T-cell (primary cell): Measurements from ENCODE around the gene YPEL3. TPM values are rescaled to one million over a fixed set of nuclear protein-coding genes. Genes with fewer than 3 reads are reported as not detected.
A peak's percentile ranks its signal among the peaks of the same experiment; 100 is the strongest.

Experiments
- ATAC-seq, 4 experiments: fragments of 200-7000 bp in 3 of 4; fragments of 150-1000 bp in 1 of 4; cut with Tn5 transposase; replicated peaks in 1 of 4; 1 replicate in 3 of 4; 2 replicates in 1 of 4; pipeline ENCODE4 v1.10.0; 2021; ENCODE audit warnings: moderate library complexity in 3 of 4, mild to moderate bottlenecking in 2 of 4, moderate number of reproducible peaks in 1 of 4
- CTCF ChIA-PET, 2 donors: fragments of 300-600 bp; sonication (Branson Sonifier 250); formaldehyde crosslinking; loops; one replicate each; lab custom pipeline; 2022; ENCODE audit warnings: antibody characterized with exemption in 2 of 2; lab: Charles Lee
- POLR2A ChIA-PET, 2 donors: fragments of 300-600 bp; sonication (Branson Sonifier 250); formaldehyde crosslinking; loops; one replicate each; lab custom pipeline; 2022; ENCODE audit warnings: antibody characterized with exemption in 2 of 2; lab: Charles Lee
- DNase-seq, 35 experiments: peaks; one replicate each; pipeline versions ENCODE4 v3.0.0 to v3.0.0-alpha.2; 2013 to 2023
- H3K27ac ChIP-seq: one replicate; pipeline ENCODE4 v1.5.1; 2013; ENCODE audit warnings: low read length
- H3K27me3 ChIP-seq, 2 experiments: replicated peaks in 1 of 2; 1 replicate in 1 of 2; 2 replicates in 1 of 2; pipeline versions ENCODE4 v1.6.1 to v1.7.0; 2013; ENCODE audit warnings: low read length in 1 of 2, mixed read lengths in 1 of 2; ENCODE audit not compliant: control insufficient read depth in 2 of 2, insufficient read depth in 2 of 2; ENCODE audit errors: extremely low read depth in 1 of 2
- H3K36me3 ChIP-seq, 2 donors: 1 replicate in 1 of 2; 2 replicates in 1 of 2; pipeline versions ENCODE4 v1.6.1 to v1.7.0; 2013; ENCODE audit warnings: low read length in 1 of 2; ENCODE audit not compliant: control insufficient read depth in 2 of 2, insufficient read depth in 1 of 2; ENCODE audit errors: extremely low read depth in 1 of 2
- H3K4me1 ChIP-seq, 2 experiments: 1 replicate in 1 of 2; 2 replicates in 1 of 2; pipeline versions ENCODE4 v1.6.1 to v1.7.0; 2013; ENCODE audit warnings: low read length in 2 of 2, mixed read lengths in 1 of 2; ENCODE audit not compliant: insufficient read depth in 2 of 2, control insufficient read depth in 1 of 2; ENCODE audit errors: extremely low read depth in 1 of 2
- H3K4me3 ChIP-seq, 2 donors: 1 replicate in 1 of 2; 2 replicates in 1 of 2; pipeline versions ENCODE4 v1.5.1 to v1.7.0; 2013; ENCODE audit warnings: mild to moderate bottlenecking in 2 of 2, low read length in 1 of 2, moderate library complexity in 1 of 2; ENCODE audit not compliant: control insufficient read depth in 1 of 2; ENCODE audit errors: extremely low read depth in 1 of 2
- H3K9me3 ChIP-seq: 2 replicates; pipeline ENCODE4 v1.7.0; 2013
- H3K27ac Mint-ChIP-seq, 2 donors: one replicate each; pipeline ENCODE4 v1.8.0; 2020 to 2021; ENCODE audit warnings: mild to moderate bottlenecking in 2 of 2, mixed read lengths in 2 of 2
- H3K27me3 Mint-ChIP-seq, 2 donors: one replicate each; pipeline ENCODE4 v1.8.0; 2021 to 2022; ENCODE audit warnings: mixed read lengths in 2 of 2
- H3K36me3 Mint-ChIP-seq: one replicate; pipeline ENCODE4 v1.8.0; 2021; ENCODE audit warnings: mixed read lengths
- H3K4me1 Mint-ChIP-seq, 3 donors: one replicate each; pipeline ENCODE4 v1.8.0; 2020 to 2022; ENCODE audit warnings: mixed read lengths in 3 of 3, mild to moderate bottlenecking in 1 of 3
- H3K4me3 Mint-ChIP-seq, 3 donors: one replicate each; pipeline ENCODE4 v1.8.0; 2020 to 2022; ENCODE audit warnings: mild to moderate bottlenecking in 3 of 3, mixed read lengths in 3 of 3, moderate library complexity in 3 of 3
- H3K9me3 Mint-ChIP-seq, 3 donors: one replicate each; pipeline ENCODE4 v1.8.0; 2020 to 2022; ENCODE audit warnings: mixed read lengths in 3 of 3
- WGBS: methylation state at CpG from one replicate; pipeline ENCODE4 v1.1.5; 2013; ENCODE audit warnings: missing lambda C conversion rate; ENCODE audit not compliant: insufficient coverage; 5-methylcytosine and 5-hydroxymethylcytosine counted together
- total RNA-seq, 35 experiments: library from RNA in 6 of 35; stranded (reverse) in 6 of 35; fragments of 120-200 nt in 1 of 35; gene quantifications; one replicate each; pipeline versions ENCODE4 v1.2.1 to v1.2.4 and lab custom pipeline; 2013 to 2026

Gene YPEL3
- total RNA-seq, 5 donors from 2014 or later (not counting 1 experiment from before 2014, with no cell fraction given): 105 to 277 (median 226) TPM

GRCh38 chr16:30090610-30091331, 5.2 kb downstream of the YPEL3 start:
- Histone ChIP-seq H3K27ac (peak overlapping the region; percentile 9), H3K4me1 (peaks cover 38 to 63% of the 10 kb centered on the region in 2 experiments), H3K9me3 (no peaks in the 10 kb centered on the region), H3K27me3 (no peaks in the 10 kb centered on the region), H3K36me3 (peaks cover 12 to 19% of the 10 kb centered on the region in 2 donors), H3K4me3 (peak overlapping the region in 1 of 2 donors; percentile 54)
- CTCF ChIA-PET: interaction anchor here (0.5 to 3.9 kb wide), 12 partner anchors 10 to 339 kb away, joined by 3 to 13 read pairs (median 4); partner anchors contain the start of genes ALDOA (in 1 of the 2), CORO1A (in 1 of the 2), DCTPP1 (in 1 of the 2) and MAPK3 (in 1 of the 2)
- H3K9me3 Mint-ChIP-seq: no peaks in the 10 kb centered on the region
- peak overlapping the region; percentile 57 to 93 (median 63) for H3K4me3 Mint-ChIP-seq
- ATAC-seq: no peak
- POLR2A ChIA-PET: interaction anchor here in 1 of 2 donors (0.5 kb wide), 1 partner anchor 451 kb away, joined by 3 read pairs; no protein-coding TSS in a partner anchor
- H3K4me1 Mint-ChIP-seq: peaks cover 45 to 54% (median 52%) of the 10 kb centered on the region in 3 donors
- 88% methylated on average over 14 of the region's 26 CpGs for WGBS
- H3K36me3 Mint-ChIP-seq: peaks cover 23% of the 10 kb centered on the region
- DNase-seq: no peak
- peak overlapping the region; percentile 88 to 92 for H3K27ac Mint-ChIP-seq
- no peaks in the 10 kb centered on the region for H3K27me3 Mint-ChIP-seq

- POLR2A ChIA-PET: no interaction called here
- no peaks in the 10 kb centered on the region for H3K27me3 ChIP-seq
These were observed 7.0 kb downstream of the YPEL3 start for GRCh38 chr16:30088832-30089624.

GRCh38 chr16:30088237-30088831, 7.7 kb downstream of the YPEL3 start:
- peaks cover 32 to 44% (median 38%) of the 10 kb centered on the region in 3 donors for H3K4me1 Mint-ChIP-seq
- H3K9me3 Mint-ChIP-seq: no peaks in the 10 kb centered on the region
- Histone ChIP-seq H3K27ac (no peak overlapping the region), H3K27me3 (no peaks in the 10 kb centered on the region), H3K4me1 (peaks cover 19 to 42% of the 10 kb centered on the region in 2 experiments), H3K36me3 (peaks cover 16 to 26% of the 10 kb centered on the region in 2 donors), H3K9me3 (no peaks in the 10 kb centered on the region), H3K4me3 (no peak overlapping the region)
- no peak overlapping the region for H3K4me3 Mint-ChIP-seq
- POLR2A ChIA-PET: no interaction called here
- H3K27ac Mint-ChIP-seq: peak overlapping the region; percentile 80 to 84
- ATAC-seq (no peak), DNase-seq (no peak)
- 100% methylated on average over 1 of the region's 10 CpGs for WGBS
- peaks cover 15% of the 10 kb centered on the region for H3K36me3 Mint-ChIP-seq
- H3K27me3 Mint-ChIP-seq: no peaks in the 10 kb centered on the region
- CTCF ChIA-PET: no interaction called here

More at GRCh38 chr16:30088832-30089624, 7.0 kb downstream of the YPEL3 start:
- no peaks in the 10 kb centered on the region for H3K9me3 Mint-ChIP-seq
- peaks cover 36 to 45% (median 41%) of the 10 kb centered on the region in 3 donors for H3K4me1 Mint-ChIP-seq
- CTCF ChIA-PET: interaction anchor here in 1 of 2 donors (0.9 to 1.8 kb wide), 2 partner anchors 13 to 54 kb away, joined by 3 to 5 read pairs; partner anchors contain the start of gene PPP4C
- H3K27me3 Mint-ChIP-seq: no peaks in the 10 kb centered on the region
- peaks cover 17% of the 10 kb centered on the region for H3K36me3 Mint-ChIP-seq
- Histone ChIP-seq H3K4me3 (no peak overlapping the region), H3K4me1 (peaks cover 25 to 49% of the 10 kb centered on the region in 2 experiments), H3K27ac (no peak overlapping the region), H3K36me3 (peaks cover 9 to 23% of the 10 kb centered on the region in 2 donors), H3K9me3 (no peaks in the 10 kb centered on the region)
- peak overlapping the region in 2 of 3 donors; percentile 41 to 66 for H3K4me3 Mint-ChIP-seq
- WGBS: 96% methylated on average over 20 of the region's 22 CpGs
- no peak for ATAC-seq
- peak overlapping the region; percentile 88 to 92 for H3K27ac Mint-ChIP-seq
- DNase-seq: no peak

DNA sequence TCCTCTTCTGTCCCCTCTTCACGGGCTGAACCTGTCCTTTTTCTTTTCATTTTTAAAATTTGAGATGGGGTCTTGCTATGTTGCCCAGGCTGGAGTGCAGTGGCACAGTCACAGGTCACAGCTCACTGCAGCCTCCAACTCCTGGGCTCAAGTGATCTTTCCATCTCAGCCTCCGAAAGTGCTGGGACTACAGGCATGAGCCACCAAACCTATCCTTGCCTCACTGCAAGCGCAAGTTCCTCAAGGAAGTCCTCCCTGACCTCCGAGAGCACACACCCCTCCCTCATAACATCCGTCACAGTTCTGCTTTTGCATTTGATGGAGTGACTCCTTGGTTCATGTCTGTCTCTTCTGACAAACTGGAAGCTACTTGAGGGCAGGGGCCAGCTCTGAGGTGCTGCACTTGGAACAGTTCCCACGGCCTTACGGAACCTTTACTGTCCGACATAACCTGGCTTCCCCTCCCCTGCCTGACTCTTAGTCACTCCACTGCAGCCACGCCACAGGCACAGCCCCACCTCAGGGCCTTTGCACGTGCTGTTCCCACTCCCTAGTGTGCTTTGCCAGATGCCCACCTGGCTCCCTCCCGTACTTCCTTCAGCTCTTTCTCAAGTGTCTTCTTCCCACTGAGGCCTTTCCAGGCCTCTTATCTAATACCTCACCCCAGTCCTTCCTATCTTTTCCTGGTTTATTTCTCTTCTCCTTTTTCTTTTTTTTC, 8.7 kb downstream of the YPEL3 start:
- Histone ChIP-seq H3K36me3 (peaks cover 26 to 33% of the 10 kb centered on the region in 2 donors), H3K27me3 (no peaks in the 10 kb centered on the region), H3K4me3 (no peak overlapping the region), H3K27ac (no peak overlapping the region), H3K4me1 (peaks cover 15 to 33% of the 10 kb centered on the region in 2 experiments), H3K9me3 (no peaks in the 10 kb centered on the region)
- WGBS: 96% methylated on average over 9 of the region's 11 CpGs
- no peak for ATAC-seq
- Mint-ChIP-seq H3K9me3 (no peaks in the 10 kb centered on the region), H3K4me3 (no peak overlapping the region), H3K27ac (peak overlapping the region; percentile 43 to 73), H3K4me1 (peaks cover 28 to 39% (median 32%) of the 10 kb centered on the region in 3 donors), H3K27me3 (no peaks in the 10 kb centered on the region), H3K36me3 (peaks cover 21% of the 10 kb centered on the region)
- DNase-seq: peak in 1 of 35 experiments; percentile 30
- ChIA-PET CTCF (no interaction called here), POLR2A (no interaction called here)

- Histone ChIP-seq H3K4me3 (no peak overlapping the region), H3K27ac (no peak overlapping the region), H3K4me1 (peaks cover 12 to 25% of the 10 kb centered on the region in 2 experiments), H3K9me3 (no peaks in the 10 kb centered on the region), H3K27me3 (no peaks in the 10 kb centered on the region), H3K36me3 (peaks cover 29 to 38% of the 10 kb centered on the region in 2 donors)
- Mint-ChIP-seq H3K27me3 (no peaks in the 10 kb centered on the region), H3K27ac (peak overlapping the region in 1 of 2 donors; percentile 19), H3K9me3 (no peaks in the 10 kb centered on the region), H3K4me1 (peaks cover 20 to 30% (median 23%) of the 10 kb centered on the region in 3 donors), H3K4me3 (no peak overlapping the region), H3K36me3 (peaks cover 26% of the 10 kb centered on the region)
- WGBS: 94% methylated on average over 13 of the region's 27 CpGs
- DNase-seq (no peak), ATAC-seq (no peak)
- CTCF ChIA-PET: no interaction called here
- POLR2A ChIA-PET: no interaction called here
These were observed 9.5 kb downstream of the YPEL3 start for GRCh38 chr16:30086291-30087140.
